A549 (cell line): ENCODE data around the gene CDH4.

Source experiments
- CHD2 ChIP-seq: fragments of 150-350 bp; IDR thresholded peaks from 2 replicates; pipeline ENCODE4 v1.6.1; 2014; ENCODE audit warnings: low read length; ENCODE audit not compliant: partially characterized antibody
- CHD4 ChIP-seq: fragments of 200-600 bp; sonication (generic); IDR thresholded peaks from 2 replicates; pipeline ENCODE4 v1.6.1; 2016; ENCODE audit warnings: antibody characterized with exemption, mild to moderate bottlenecking, borderline replicate concordance
- JUN ChIP-seq, 2 experiments: fragments of >200 bp; sonication (Bioruptor Twin); formaldehyde crosslinking; IDR thresholded peaks; 2 replicates in 1 of 2; 3 replicates in 1 of 2; pipeline ENCODE4 v1.6.1; 2016 to 2017
- MAX ChIP-seq: IDR thresholded peaks from 2 replicates; pipeline ENCODE4 v1.6.1; 2012
- POLR2A ChIP-seq: IDR thresholded peaks from 2 replicates; pipeline ENCODE4 v1.6.1; 2012; ENCODE audit warnings: mild to moderate bottlenecking, low read length
- REST ChIP-seq: fragments of 200-600 bp; sonication (generic); IDR thresholded peaks from 2 replicates; pipeline ENCODE4 v1.6.1; 2016; ENCODE audit warnings: antibody characterized with exemption, mild to moderate bottlenecking, moderate library complexity
- TF ChIP-seq, protein P1 (sequence below): fragments of >200 bp; sonication (Bioruptor Twin); formaldehyde crosslinking; IDR thresholded peaks from 3 replicates; pipeline ENCODE4 v1.5.1; 2016
- TF ChIP-seq, protein P2 (sequence below): IDR thresholded peaks from 2 replicates; pipeline ENCODE4 v1.6.1; 2012; ENCODE audit warnings: low read depth, borderline replicate concordance
- TF ChIP-seq, protein P3 (sequence below): fragments of >200 bp; sonication (Bioruptor Twin); formaldehyde crosslinking; IDR thresholded peaks from 3 replicates; pipeline ENCODE4 v1.6.1; 2016

DNA sequence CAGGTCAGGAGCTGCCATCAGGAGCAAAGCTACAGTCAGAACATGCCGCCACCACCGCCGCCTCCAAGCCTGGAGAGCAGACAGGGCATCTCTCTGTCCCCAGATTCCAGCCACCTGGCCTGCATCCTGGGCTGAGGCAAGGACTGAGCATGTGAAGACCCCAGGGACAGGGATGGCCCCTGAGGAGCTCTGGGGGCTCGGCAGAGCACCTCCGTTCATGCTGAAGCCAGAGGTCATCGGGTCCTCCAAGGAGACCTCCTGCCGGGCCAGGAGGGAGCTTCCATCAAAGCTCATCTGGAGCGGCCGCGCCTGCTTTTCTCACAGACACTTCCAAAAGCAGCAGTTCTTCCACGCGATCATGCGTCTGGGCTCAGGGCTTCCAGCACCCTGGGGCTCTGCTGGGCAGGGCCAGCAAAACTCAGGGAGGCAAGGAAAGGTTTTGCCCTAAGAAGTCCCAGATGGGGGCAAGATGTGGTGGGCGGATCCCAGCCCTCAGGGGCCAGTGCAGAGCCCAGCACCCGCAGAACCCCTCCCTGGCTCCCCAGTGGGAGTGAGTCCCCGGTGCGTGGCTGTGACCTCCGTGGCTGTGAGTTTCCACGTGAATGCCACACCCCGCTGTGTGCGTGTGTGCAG, 675.2 kb downstream of the CDH4 start:
- TF ChIP-seq MAX (no peak), POLR2A (no peak), REST (no peak), JUN (IDR thresholded peaks at IDR 0.05) (no peak), CHD2 (no peak), CHD4 (no peak)
- TF ChIP-seq, protein P1, sequence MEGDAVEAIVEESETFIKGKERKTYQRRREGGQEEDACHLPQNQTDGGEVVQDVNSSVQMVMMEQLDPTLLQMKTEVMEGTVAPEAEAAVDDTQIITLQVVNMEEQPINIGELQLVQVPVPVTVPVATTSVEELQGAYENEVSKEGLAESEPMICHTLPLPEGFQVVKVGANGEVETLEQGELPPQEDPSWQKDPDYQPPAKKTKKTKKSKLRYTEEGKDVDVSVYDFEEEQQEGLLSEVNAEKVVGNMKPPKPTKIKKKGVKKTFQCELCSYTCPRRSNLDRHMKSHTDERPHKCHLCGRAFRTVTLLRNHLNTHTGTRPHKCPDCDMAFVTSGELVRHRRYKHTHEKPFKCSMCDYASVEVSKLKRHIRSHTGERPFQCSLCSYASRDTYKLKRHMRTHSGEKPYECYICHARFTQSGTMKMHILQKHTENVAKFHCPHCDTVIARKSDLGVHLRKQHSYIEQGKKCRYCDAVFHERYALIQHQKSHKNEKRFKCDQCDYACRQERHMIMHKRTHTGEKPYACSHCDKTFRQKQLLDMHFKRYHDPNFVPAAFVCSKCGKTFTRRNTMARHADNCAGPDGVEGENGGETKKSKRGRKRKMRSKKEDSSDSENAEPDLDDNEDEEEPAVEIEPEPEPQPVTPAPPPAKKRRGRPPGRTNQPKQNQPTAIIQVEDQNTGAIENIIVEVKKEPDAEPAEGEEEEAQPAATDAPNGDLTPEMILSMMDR, result no peak
- TF ChIP-seq, protein P2, sequence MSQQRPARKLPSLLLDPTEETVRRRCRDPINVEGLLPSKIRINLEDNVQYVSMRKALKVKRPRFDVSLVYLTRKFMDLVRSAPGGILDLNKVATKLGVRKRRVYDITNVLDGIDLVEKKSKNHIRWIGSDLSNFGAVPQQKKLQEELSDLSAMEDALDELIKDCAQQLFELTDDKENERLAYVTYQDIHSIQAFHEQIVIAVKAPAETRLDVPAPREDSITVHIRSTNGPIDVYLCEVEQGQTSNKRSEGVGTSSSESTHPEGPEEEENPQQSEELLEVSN, result no peak
- TF ChIP-seq, protein P3, sequence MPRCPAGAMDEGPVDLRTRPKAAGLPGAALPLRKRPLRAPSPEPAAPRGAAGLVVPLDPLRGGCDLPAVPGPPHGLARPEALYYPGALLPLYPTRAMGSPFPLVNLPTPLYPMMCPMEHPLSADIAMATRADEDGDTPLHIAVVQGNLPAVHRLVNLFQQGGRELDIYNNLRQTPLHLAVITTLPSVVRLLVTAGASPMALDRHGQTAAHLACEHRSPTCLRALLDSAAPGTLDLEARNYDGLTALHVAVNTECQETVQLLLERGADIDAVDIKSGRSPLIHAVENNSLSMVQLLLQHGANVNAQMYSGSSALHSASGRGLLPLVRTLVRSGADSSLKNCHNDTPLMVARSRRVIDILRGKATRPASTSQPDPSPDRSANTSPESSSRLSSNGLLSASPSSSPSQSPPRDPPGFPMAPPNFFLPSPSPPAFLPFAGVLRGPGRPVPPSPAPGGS, result no peak
